HEK293 (cell line): ENCODE results near the gene STXBP3.

ENCODE experiments used
- CTCF ChIA-PET: fragments of 350-600 bp; formaldehyde crosslinking; extraction: SDS; loops from one replicate; lab custom pipeline; 2021; ENCODE audit warnings: antibody characterized with exemption; lab: Yijun Ruan, JAX
- POLR2A ChIA-PET: fragments of 300-600 bp; formaldehyde crosslinking; extraction: SDS; loops from one replicate; lab custom pipeline; 2020; ENCODE audit warnings: antibody characterized with exemption, inconsistent platforms; lab: Yijun Ruan, JAX
- H3K27ac ChIP-seq: fragments of 200-500 bp; sonication (Bioruptor generic); 2 replicates; pipeline ENCODE4 v1.5.1; 2014; ENCODE audit warnings: low read depth, low read length, control low read depth, inconsistent platforms; ENCODE audit errors: extremely low read depth
- H3K36me3 ChIP-seq, 2 experiments: fragments of 200-500 bp in 1 of 2; sonication (Bioruptor generic) in 1 of 2; 1 replicate in 1 of 2; 2 replicates in 1 of 2; pipeline ENCODE4 v1.5.1; 2014 to 2017; ENCODE audit warnings: inconsistent platforms in 2 of 2, low read length in 2 of 2; ENCODE audit not compliant: control insufficient read depth in 2 of 2, insufficient read depth in 1 of 2
- H3K4me1 ChIP-seq: fragments of 200-500 bp; sonication (Bioruptor generic); 2 replicates; pipeline ENCODE4 v1.5.1; 2014; ENCODE audit warnings: mild to moderate bottlenecking, low read length, inconsistent platforms; ENCODE audit not compliant: control insufficient read depth, insufficient read depth
- H3K4me3 ChIP-seq: 2 replicates; pipeline ENCODE4 v1.5.1; 2011; ENCODE audit warnings: low read depth, mild to moderate bottlenecking, control low read depth, low read length, moderate library complexity
- H3K9me3 ChIP-seq: fragments of 200-500 bp; sonication (Bioruptor generic); 2 replicates; pipeline ENCODE4 v1.5.1; 2014; ENCODE audit warnings: low read depth, low read length, inconsistent platforms; ENCODE audit not compliant: control insufficient read depth, insufficient read depth
- ATF2 ChIP-seq: fragments of 450-650 bp; formaldehyde crosslinking; IDR thresholded peaks from 2 replicates; pipeline ENCODE4 v1.5.1; 2016; ENCODE audit warnings: missing biosample characterization, missing genetic modification characterization, low read depth
- ELK4 ChIP-seq: IDR thresholded peaks from 2 replicates; pipeline ENCODE4 v1.6.1; 2011; ENCODE audit warnings: mild to moderate bottlenecking, low read depth, low read length, borderline replicate concordance
- FEZF1 ChIP-seq: fragments of 450-650 bp; formaldehyde crosslinking; IDR thresholded peaks from 2 replicates; pipeline ENCODE4 v1.5.1; 2016; ENCODE audit warnings: missing biosample characterization, missing genetic modification characterization
- GLI4 ChIP-seq: fragments of 450-650 bp; formaldehyde crosslinking; IDR thresholded peaks from 2 replicates; pipeline ENCODE4 v1.5.1; 2016; ENCODE audit warnings: missing biosample characterization, missing genetic modification characterization
- MEIS1 ChIP-seq: sonication (generic); formaldehyde crosslinking; IDR thresholded peaks from 2 replicates; pipeline ENCODE4 v1.8.1; 2022; ENCODE audit warnings: missing genetic modification reagents, mild to moderate bottlenecking, borderline replicate concordance
- OSR2 ChIP-seq: fragments of 450-650 bp; formaldehyde crosslinking; IDR thresholded peaks from 2 replicates; pipeline ENCODE4 v1.5.1; 2016; ENCODE audit warnings: missing biosample characterization, missing genetic modification characterization
- OVOL3 ChIP-seq: fragments of 450-650 bp; formaldehyde crosslinking; IDR thresholded peaks from 2 replicates; pipeline ENCODE4 v1.5.1; 2016; ENCODE audit warnings: missing biosample characterization, missing genetic modification characterization
- SCRT1 ChIP-seq: fragments of 450-650 bp; formaldehyde crosslinking; IDR thresholded peaks from 2 replicates; pipeline ENCODE4 v1.5.1; 2016; ENCODE audit warnings: missing biosample characterization, missing genetic modification characterization, borderline replicate concordance
- SETDB1 ChIP-seq: IDR thresholded peaks from one replicate; pipeline ENCODE4 v1.6.1; 2017; ENCODE audit warnings: mild to moderate bottlenecking, low read length, moderate library complexity, mixed read lengths; ENCODE audit not compliant: insufficient read length
- YY1 ChIP-seq: fragments of 450-650 bp; formaldehyde crosslinking; IDR thresholded peaks from 2 replicates; pipeline ENCODE4 v1.5.1; 2018; ENCODE audit warnings: missing biosample characterization, missing genetic modification characterization
- ZFP37 ChIP-seq: fragments of 450-650 bp; formaldehyde crosslinking; IDR thresholded peaks from 2 replicates; pipeline ENCODE4 v1.5.1; 2016; ENCODE audit warnings: missing biosample characterization, missing genetic modification characterization
- ZIC2 ChIP-seq: fragments of 450-650 bp; formaldehyde crosslinking; IDR thresholded peaks from 2 replicates; pipeline ENCODE4 v1.5.1; 2016; ENCODE audit warnings: missing biosample characterization, missing genetic modification characterization
- ZNF214 ChIP-seq: fragments of 450-650 bp; formaldehyde crosslinking; IDR thresholded peaks from 2 replicates; pipeline ENCODE4 v1.5.1; 2017; ENCODE audit warnings: missing biosample characterization, mild to moderate bottlenecking, missing genetic modification characterization, borderline replicate concordance
- ZNF23 ChIP-seq: fragments of 450-650 bp; formaldehyde crosslinking; IDR thresholded peaks from 2 replicates; pipeline ENCODE4 v1.5.1; 2016; ENCODE audit warnings: missing biosample characterization, missing genetic modification characterization, borderline replicate concordance
- ZNF274 ChIP-seq, 2 experiments: fragments of 200-500 bp in 1 of 2; fragments of 450-650 bp in 1 of 2; sonication (Bioruptor generic) in 1 of 2; formaldehyde crosslinking in 1 of 2; IDR thresholded peaks; 2 replicates each; pipeline versions ENCODE4 v1.5.1 to v1.6.1; 2014 to 2016; ENCODE audit warnings: borderline replicate concordance in 1 of 2, inconsistent platforms in 1 of 2, low read length in 1 of 2, missing biosample characterization in 1 of 2, missing genetic modification characterization in 1 of 2
- ZNF280D ChIP-seq: fragments of 450-650 bp; formaldehyde crosslinking; IDR thresholded peaks from 2 replicates; pipeline ENCODE4 v1.5.1; 2016; ENCODE audit warnings: missing biosample characterization, missing genetic modification characterization
- ZNF48 ChIP-seq: fragments of 450-650 bp; formaldehyde crosslinking; IDR thresholded peaks from 2 replicates; pipeline ENCODE4 v1.5.1; 2016; ENCODE audit warnings: missing biosample characterization, missing genetic modification characterization
- ZNF501 ChIP-seq: fragments of 450-650 bp; formaldehyde crosslinking; IDR thresholded peaks from 2 replicates; pipeline ENCODE4 v1.5.1; 2016; ENCODE audit warnings: missing biosample characterization, missing genetic modification characterization
- ZNF558 ChIP-seq: fragments of 450-650 bp; formaldehyde crosslinking; IDR thresholded peaks from 2 replicates; pipeline ENCODE4 v1.5.1; 2016; ENCODE audit warnings: missing biosample characterization, missing genetic modification characterization
- ZSCAN30 ChIP-seq: fragments of 450-650 bp; IDR thresholded peaks from 2 replicates; pipeline ENCODE4 v1.5.1; 2018; ENCODE audit warnings: missing biosample characterization, mild to moderate bottlenecking, missing genetic modification characterization, moderate library complexity
- TF ChIP-seq, protein P1 (sequence below): fragments of 450-650 bp; formaldehyde crosslinking; IDR thresholded peaks from 2 replicates; pipeline ENCODE4 v1.5.1; 2016; ENCODE audit warnings: missing biosample characterization, missing genetic modification characterization
- TF ChIP-seq, protein P2 (sequence below): fragments of 450-650 bp; formaldehyde crosslinking; IDR thresholded peaks from 2 replicates; pipeline ENCODE4 v1.5.1; 2016; ENCODE audit warnings: missing biosample characterization, missing genetic modification characterization
- TF ChIP-seq, protein P3 (sequence below): fragments of 450-650 bp; formaldehyde crosslinking; IDR thresholded peaks from 2 replicates; pipeline ENCODE4 v1.5.1; 2016; ENCODE audit warnings: missing biosample characterization, missing genetic modification characterization, borderline replicate concordance

STXBP3 gene

GRCh38 chr1:108817811-108818210 is 71.3 kb downstream of the STXBP3 start:
- Histone ChIP-seq H3K9me3 (no peaks in the 10 kb centered on the region), H3K4me1 (no peaks in the 10 kb centered on the region), H3K36me3 (no peaks in the 10 kb centered on the region), H3K27ac (no peak overlapping the region), H3K4me3 (no peak overlapping the region)
- ChIA-PET CTCF (interaction anchor here (1.3 to 5.3 kb wide), 2 partner anchors 11 to 79 kb away, joined by 3 to 35 read pairs; no protein-coding TSS in a partner anchor), POLR2A (no interaction called here)
- no peak for TF ChIP-seq ZNF280D
- no peak for TF ChIP-seq ZNF214
- TF ChIP-seq GLI4 (tag by site-specific recombination): no peak
- no peak for TF ChIP-seq ZNF501 (tag by site-specific recombination)
- TF ChIP-seq SCRT1 (tag by site-specific recombination): no peak
- TF ChIP-seq FEZF1 (tag by site-specific recombination): no peak
- TF ChIP-seq OVOL3 (tag by site-specific recombination): no peak
- TF ChIP-seq, protein P1, sequence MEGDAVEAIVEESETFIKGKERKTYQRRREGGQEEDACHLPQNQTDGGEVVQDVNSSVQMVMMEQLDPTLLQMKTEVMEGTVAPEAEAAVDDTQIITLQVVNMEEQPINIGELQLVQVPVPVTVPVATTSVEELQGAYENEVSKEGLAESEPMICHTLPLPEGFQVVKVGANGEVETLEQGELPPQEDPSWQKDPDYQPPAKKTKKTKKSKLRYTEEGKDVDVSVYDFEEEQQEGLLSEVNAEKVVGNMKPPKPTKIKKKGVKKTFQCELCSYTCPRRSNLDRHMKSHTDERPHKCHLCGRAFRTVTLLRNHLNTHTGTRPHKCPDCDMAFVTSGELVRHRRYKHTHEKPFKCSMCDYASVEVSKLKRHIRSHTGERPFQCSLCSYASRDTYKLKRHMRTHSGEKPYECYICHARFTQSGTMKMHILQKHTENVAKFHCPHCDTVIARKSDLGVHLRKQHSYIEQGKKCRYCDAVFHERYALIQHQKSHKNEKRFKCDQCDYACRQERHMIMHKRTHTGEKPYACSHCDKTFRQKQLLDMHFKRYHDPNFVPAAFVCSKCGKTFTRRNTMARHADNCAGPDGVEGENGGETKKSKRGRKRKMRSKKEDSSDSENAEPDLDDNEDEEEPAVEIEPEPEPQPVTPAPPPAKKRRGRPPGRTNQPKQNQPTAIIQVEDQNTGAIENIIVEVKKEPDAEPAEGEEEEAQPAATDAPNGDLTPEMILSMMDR (tag by site-specific recombination): no peak
- TF ChIP-seq ZNF558 (tag by site-specific recombination): no peak
- TF ChIP-seq ZNF23 (tag by site-specific recombination): no peak
- TF ChIP-seq ZNF274 (IDR thresholded peaks at IDR 0.05; ENCODE audit: low read length): no peak
- TF ChIP-seq ZNF274 (tag by site-specific recombination; IDR thresholded peaks at IDR 0.05; ENCODE audit: borderline replicate concordance): no peak
- no peak for TF ChIP-seq SETDB1
- no peak for TF ChIP-seq YY1 (tag by site-specific recombination)
- TF ChIP-seq ZFP37 (tag by site-specific recombination): no peak

- POLR2A ChIA-PET: no interaction called here
- Histone ChIP-seq H3K4me1 (no peaks in the 10 kb centered on the region), H3K4me3 (no peak overlapping the region), H3K27ac (no peak overlapping the region), H3K9me3 (no peaks in the 10 kb centered on the region), H3K36me3 (no peaks in the 10 kb centered on the region)
- CTCF ChIA-PET: interaction anchor here (0.6 to 5.3 kb wide), 3 partner anchors 9 to 44 kb away, joined by 3 to 35 read pairs (median 3); no protein-coding TSS in a partner anchor
- no peak for TF ChIP-seq ZSCAN30 (tag by site-specific recombination)
- TF ChIP-seq ELK4: no peak
- TF ChIP-seq OSR2 (tag by site-specific recombination): no peak
- no peak for TF ChIP-seq ATF2 (tag by site-specific recombination)
- TF ChIP-seq, protein P2, sequence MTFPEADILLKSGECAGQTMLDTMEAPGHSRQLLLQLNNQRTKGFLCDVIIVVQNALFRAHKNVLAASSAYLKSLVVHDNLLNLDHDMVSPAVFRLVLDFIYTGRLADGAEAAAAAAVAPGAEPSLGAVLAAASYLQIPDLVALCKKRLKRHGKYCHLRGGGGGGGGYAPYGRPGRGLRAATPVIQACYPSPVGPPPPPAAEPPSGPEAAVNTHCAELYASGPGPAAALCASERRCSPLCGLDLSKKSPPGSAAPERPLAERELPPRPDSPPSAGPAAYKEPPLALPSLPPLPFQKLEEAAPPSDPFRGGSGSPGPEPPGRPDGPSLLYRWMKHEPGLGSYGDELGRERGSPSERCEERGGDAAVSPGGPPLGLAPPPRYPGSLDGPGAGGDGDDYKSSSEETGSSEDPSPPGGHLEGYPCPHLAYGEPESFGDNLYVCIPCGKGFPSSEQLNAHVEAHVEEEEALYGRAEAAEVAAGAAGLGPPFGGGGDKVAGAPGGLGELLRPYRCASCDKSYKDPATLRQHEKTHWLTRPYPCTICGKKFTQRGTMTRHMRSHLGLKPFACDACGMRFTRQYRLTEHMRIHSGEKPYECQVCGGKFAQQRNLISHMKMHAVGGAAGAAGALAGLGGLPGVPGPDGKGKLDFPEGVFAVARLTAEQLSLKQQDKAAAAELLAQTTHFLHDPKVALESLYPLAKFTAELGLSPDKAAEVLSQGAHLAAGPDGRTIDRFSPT: no peak
- no peak for TF ChIP-seq ZIC2 (tag by site-specific recombination)
- TF ChIP-seq MEIS1 (CRISPR knock-in tag): no peak
- TF ChIP-seq, protein P3, sequence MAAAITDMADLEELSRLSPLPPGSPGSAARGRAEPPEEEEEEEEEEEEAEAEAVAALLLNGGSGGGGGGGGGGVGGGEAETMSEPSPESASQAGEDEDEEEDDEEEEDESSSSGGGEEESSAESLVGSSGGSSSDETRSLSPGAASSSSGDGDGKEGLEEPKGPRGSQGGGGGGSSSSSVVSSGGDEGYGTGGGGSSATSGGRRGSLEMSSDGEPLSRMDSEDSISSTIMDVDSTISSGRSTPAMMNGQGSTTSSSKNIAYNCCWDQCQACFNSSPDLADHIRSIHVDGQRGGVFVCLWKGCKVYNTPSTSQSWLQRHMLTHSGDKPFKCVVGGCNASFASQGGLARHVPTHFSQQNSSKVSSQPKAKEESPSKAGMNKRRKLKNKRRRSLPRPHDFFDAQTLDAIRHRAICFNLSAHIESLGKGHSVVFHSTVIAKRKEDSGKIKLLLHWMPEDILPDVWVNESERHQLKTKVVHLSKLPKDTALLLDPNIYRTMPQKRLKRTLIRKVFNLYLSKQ (tag by site-specific recombination): no peak
- no peak for TF ChIP-seq ZNF48
Measured at GRCh38 chr1:108819878-108820277, 73.4 kb downstream of the STXBP3 start.
